ENCODE results near the gene ATF6. TPM values are rescaled to one million over a fixed set of nuclear protein-coding genes. Genes with fewer than 3 reads are reported as not detected.

The ATF6 gene
- total RNA-seq, 1 experiment from 2014 or later: 16.4 TPM

- H3K27me3 ChIP-seq (ENCODE audit: control insufficient read depth, insufficient read depth, low read length): peaks cover 2% of the 10 kb centered on the region; the same call in 1 of the 2 replicates
- in situ Hi-C loops (cut with HindIII; ENCODE audit: low pct_unique_long_range_greater_than_20kb, low sequenced_read_pairs) (no loop called here), intact Hi-C loops (cut with micrococcal nuclease; ENCODE audit: unreplicated experiment) (no loop called here)
- no TSS peak for BruUV-seq (replicated peaks)
- TF ChIP-seq CTCF (IDR thresholded peaks at IDR 0.05) (no peak), POLR2AphosphoS5 (IDR thresholded peaks at IDR 0.05; ENCODE audit: low read depth, low read length) (no peak), REST (IDR thresholded peaks at IDR 0.05; ENCODE audit: insufficient read depth in 1 of 2, low read depth in 2 of 2, low read length in 1 of 2) (no peak), TCF7L2 (IDR thresholded peaks at IDR 0.05; ENCODE audit: low read depth, low read length) (no peak), SIN3A (IDR thresholded peaks at IDR 0.05; ENCODE audit: borderline replicate concordance, insufficient read depth, low read depth, low read length) (no peak)
- no peaks in the 10 kb centered on the region; the same call in 1 of the 2 replicates for H3K9me3 ChIP-seq (ENCODE audit: control insufficient read depth, insufficient read depth, low read depth, low read length)
- H3K4me1 ChIP-seq (ENCODE audit: control insufficient read depth, insufficient read depth, low read length): no peaks in the 10 kb centered on the region
- no peak for ATAC-seq
- H3K36me3 ChIP-seq (ENCODE audit: control insufficient read depth, insufficient read depth, low read length): no peaks in the 10 kb centered on the region
- ChIA-PET CTCF (no interaction called here), POLR2A (no interaction called here)
- H3K27ac ChIP-seq (ENCODE audit: low read length): no peak overlapping the region
- H3K4me3 ChIP-seq (ENCODE audit: low read depth in 2 of 2, low read length in 2 of 2): no peak overlapping the region
- no peak for DNase-seq (ENCODE audit: low read depth, low spot score)
Measured at GRCh38 chr1:161987872-161988271, 221.8 kb downstream of the ATF6 start.

DNA sequence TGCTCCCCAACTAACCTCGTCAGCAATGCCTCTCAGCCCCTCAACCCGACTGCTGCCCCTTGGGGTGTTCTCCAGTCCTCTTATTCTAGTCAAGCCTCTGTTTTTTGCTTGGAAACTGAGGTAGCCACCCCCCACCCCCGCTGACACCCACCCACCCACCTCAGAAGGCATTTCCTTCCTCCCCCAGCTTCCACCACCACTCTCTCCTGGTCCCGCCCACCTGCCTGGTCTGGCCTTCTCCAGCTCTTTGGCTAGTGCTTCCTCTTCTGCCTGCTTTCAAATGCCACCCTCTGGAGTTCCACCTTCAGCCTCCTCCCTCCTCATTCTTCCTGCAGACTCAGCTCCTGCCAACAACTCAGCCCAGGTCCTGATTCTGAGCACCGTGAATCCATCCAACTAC is 222.3 kb downstream of the ATF6 start:
- intact Hi-C loops (cut with micrococcal nuclease; ENCODE audit: unreplicated experiment): no loop called here
- TF ChIP-seq CTCF (IDR thresholded peaks at IDR 0.05) (no peak), SIN3A (IDR thresholded peaks at IDR 0.05; ENCODE audit: borderline replicate concordance, insufficient read depth, low read depth, low read length) (no peak), POLR2AphosphoS5 (IDR thresholded peaks at IDR 0.05; ENCODE audit: low read depth, low read length) (no peak), REST (IDR thresholded peaks at IDR 0.05; ENCODE audit: insufficient read depth in 1 of 2, low read depth in 2 of 2, low read length in 1 of 2) (no peak), TCF7L2 (IDR thresholded peaks at IDR 0.05; ENCODE audit: low read depth, low read length) (no peak)
- in situ Hi-C loops (cut with HindIII; ENCODE audit: low pct_unique_long_range_greater_than_20kb, low sequenced_read_pairs): no loop called here
- POLR2A ChIA-PET: no interaction called here
- no peaks in the 10 kb centered on the region for H3K36me3 ChIP-seq (ENCODE audit: control insufficient read depth, insufficient read depth, low read length)
- H3K4me1 ChIP-seq (ENCODE audit: control insufficient read depth, insufficient read depth, low read length): no peaks in the 10 kb centered on the region
- no peak overlapping the region for H3K4me3 ChIP-seq (ENCODE audit: low read depth in 2 of 2, low read length in 2 of 2)
- DNase-seq (ENCODE audit: low read depth, low spot score) (no peak), ATAC-seq (no peak)
- no TSS peak for BruUV-seq (replicated peaks)
- CTCF ChIA-PET: no interaction called here
- H3K27me3 ChIP-seq (ENCODE audit: control insufficient read depth, insufficient read depth, low read length): peaks cover 2% of the 10 kb centered on the region; the same call in 1 of the 2 replicates
- no peak overlapping the region for H3K27ac ChIP-seq (ENCODE audit: low read length)
- no peaks in the 10 kb centered on the region; the same call in 1 of the 2 replicates for H3K9me3 ChIP-seq (ENCODE audit: control insufficient read depth, insufficient read depth, low read depth, low read length)

Data from Panc1 (cell line).